Renal cortical epithelial cell (primary cell): ENCODE measurements around the gene HDAC9. TPM values are rescaled to one million over a fixed set of nuclear protein-coding genes. Genes with fewer than 3 reads are reported as not detected.
A peak's percentile ranks its signal among the peaks of the same experiment; 100 is the strongest.
"Not testable (repeated sequence)": the region's sequence is repeated elsewhere in the genome, so short reads cannot be mapped to it uniquely, and the experiment has no call there.

Source experiments
- DNase-seq: peaks from one replicate; pipeline ENCODE4 v3.0.0-alpha.2; 2011; ENCODE audit warnings: low read depth
- total RNA-seq: library from RNA; depleted of rRNA; stranded (reverse); fragments of >200 nt; gene quantifications from 2 replicates; pipeline ENCODE4 v1.2.3, GENCODE V29; 2014

Gene HDAC9
- total RNA-seq, 1 donor from 2014 or later = 41.8 TPM

- DNase-seq = not testable (repeated sequence)
Measured at GRCh38 chr7:18967755-18968154, 472.2 kb downstream of the HDAC9 start.

- no peak for DNase-seq
Measured at GRCh38 chr7:18971839-18972238, 476.3 kb downstream of the HDAC9 start.

- peak; percentile 46 for DNase-seq
Measured at GRCh38 chr7:18974803-18975202, 479.3 kb downstream of the HDAC9 start.

DNA sequence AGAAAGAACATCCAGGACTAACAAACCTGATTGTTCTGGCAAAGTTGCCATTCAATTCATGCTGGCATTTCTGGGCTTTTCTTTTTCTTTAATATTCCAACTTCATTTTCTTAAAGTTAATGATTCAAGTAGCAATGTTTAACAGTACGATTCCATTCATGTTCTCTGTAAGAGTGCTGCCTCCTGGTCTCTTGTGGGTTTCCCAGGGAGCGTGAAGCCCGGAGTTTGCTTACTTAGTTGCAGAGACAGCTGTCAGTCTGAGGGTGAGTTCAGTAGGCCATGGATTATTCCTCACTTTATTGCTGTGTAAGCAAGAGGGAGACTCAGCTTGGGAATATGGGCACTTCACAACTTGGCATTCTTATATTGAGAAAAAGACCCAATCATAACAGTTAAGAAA is 479.7 kb downstream of the HDAC9 start:
- peak; percentile 71 for DNase-seq

GRCh38 chr7:18975689-18976280 is 480.2 kb downstream of the HDAC9 start:
- DNase-seq = no peak

DNA sequence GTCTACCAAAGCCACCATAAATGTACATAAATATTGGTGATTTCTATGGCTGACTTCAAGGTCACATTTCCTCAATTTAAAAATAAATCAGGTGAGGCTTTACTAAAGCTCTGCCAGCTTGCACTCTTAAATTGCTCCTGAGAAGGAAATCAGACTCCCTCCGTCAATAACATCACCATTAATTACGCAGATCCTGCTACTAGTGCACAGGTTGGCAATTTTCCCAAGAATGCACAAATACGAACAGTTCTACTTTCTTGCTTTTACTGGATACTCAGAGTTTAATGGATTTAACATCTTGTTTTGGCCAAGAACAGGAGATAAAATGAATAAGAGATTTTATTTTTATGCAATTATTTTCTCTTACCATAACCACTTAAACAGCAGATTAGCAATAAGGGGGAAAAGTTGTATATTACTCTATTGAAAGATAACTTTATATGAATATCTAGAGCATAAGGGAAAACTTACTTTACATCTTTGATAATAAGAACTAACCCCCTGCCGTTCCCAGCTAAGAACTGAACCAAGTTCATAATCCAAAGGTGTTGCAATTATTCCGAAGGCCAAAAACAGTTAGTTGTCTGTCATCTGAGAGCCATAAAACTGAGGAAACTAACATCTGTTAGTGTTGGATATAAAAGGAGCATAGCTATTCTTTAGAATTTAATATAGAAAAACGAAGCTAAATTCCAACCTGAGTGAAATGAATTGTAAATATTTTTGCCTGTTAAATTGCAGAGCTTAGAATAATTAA is 481.3 kb downstream of the HDAC9 start:
- peak; percentile 11 for DNase-seq

- DNase-seq = peak; percentile 91
Measured at GRCh38 chr7:18978108-18978495, 482.6 kb downstream of the HDAC9 start.

- DNase-seq = not testable (repeated sequence)
Measured at GRCh38 chr7:18990700-18991099, 495.2 kb downstream of the HDAC9 start.

GRCh38 chr7:18993933-18994668 is 498.6 kb downstream of the HDAC9 start:
- DNase-seq = no peak

DNA sequence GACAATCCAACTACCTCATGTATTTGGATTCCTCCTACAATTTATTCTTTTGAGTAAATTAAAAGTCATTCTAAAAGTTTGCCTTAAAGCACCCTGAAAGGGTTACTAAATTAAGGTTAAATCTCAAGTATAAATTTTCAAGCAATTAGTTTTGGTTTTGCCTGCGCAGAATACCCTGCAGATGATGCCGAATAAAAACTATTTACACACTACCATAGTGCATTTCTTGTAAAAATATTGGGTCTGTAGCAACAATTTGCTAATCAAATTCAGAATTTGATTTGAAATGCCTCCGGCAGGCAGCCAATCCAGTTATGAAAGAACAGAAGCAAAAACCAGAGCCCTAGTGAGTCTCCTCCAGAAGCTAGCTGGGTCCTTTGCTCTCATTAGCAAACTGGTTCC is 499.7 kb downstream of the HDAC9 start:
- DNase-seq = no peak

DNA sequence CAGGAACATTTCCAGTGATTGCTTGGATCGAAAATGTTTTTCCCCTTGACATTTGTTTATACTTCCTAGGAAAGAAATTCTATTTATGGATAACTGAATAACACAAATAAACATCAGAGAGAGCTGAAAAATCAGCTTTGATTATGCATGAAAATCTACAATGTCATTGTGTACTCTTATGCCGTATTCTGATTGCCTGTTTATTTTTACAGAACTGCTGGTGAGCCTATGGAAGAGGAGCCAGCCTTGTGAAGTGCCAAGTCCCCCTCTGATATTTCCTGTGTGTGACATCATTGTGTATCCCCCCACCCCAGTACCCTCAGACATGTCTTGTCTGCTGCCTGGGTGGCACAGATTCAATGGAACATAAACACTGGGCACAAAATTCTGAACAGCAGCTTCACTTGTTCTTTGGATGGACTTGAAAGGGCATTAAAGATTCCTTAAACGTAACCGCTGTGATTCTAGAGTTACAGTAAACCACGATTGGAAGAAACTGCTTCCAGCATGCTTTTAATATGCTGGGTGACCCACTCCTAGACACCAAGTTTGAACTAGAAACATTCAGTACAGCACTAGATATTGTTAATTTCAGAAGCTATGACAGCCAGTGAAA is 500.4 kb downstream of the HDAC9 start:
- no peak for DNase-seq

GRCh38 chr7:18996583-18996982 is 501.0 kb downstream of the HDAC9 start:
- DNase-seq = no peak

DNA sequence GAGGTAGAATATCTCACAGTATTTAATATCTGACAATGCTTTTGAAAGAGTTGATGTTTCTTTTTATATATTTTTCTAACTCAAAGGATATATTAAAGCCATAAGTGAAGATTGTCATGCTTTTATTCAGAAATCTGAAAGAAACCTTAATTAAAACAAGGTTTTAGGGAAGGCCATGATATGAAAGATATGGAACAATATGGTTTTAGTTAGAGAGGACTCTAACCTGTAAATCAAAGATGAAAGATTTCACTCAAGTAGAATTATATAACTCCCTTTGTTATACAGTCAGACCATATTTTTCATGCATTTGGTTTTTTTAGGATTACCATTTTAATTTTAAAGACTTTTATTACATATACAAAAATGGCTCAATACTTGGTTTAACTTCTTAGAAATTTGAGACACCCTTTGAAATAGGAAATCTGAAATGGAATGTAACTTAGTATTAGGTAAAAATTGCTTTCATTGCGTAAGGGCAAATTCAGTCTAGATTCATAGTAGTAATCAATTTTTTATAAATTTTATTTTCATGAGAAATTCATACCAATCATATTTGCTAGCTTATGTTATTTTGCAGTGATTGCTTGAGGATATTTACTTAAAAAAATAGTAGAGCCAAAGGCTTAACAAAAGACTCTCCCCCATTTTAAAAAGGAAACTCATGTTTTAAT is 502.1 kb downstream of the HDAC9 start:
- no peak for DNase-seq

DNA sequence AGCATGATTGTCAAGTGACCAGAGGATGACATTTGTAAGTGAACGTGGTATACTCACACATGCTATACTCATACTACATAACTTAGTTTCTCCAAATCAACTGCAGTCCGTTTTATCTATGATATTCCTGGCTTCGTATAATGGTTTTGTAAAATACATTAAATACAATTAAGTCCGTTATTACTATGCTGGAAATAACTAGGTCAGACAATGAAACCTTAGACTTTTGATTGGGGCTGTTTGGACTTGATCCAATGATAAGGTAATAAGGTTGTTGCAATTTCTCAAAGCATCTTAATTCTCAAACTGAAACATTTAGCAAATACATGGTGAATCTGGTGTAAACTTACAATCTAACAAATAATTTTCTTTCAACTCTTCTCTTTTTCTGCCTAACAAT is 504.9 kb downstream of the HDAC9 start:
- no peak for DNase-seq

GRCh38 chr7:19001854-19002253 is 506.3 kb downstream of the HDAC9 start:
- DNase-seq = no peak

DNA sequence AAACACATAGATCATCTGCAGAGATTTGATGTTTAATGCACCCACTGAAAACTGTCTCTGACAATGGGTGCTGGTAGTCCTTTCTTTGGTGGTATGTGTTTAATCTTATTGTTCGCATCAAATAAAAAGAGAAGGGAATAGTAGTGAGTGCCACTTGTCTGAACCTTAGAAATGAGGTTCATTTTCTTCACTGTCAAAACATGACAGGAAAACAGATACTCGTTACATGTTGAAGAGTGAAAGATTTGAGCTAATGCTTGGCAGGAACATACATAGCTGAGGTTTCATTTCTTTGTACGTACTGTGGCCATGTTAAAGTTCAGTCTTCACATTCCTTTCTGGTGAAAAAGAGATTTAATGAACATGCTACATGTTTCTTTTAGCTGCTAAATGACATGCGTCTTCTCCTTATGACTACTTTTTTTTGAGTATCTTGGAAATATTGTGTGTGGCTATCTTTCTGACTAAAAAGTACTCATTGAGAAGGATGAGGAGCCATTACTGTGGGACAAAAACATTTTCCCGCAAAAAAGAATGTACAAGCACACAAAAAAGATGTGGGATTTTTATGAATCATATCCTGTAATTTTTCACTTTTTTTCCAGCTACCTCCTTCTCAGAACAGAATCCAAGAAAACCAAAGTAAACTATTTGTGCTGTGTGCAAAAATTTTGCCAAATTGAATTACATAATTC is 513.8 kb downstream of the HDAC9 start:
- no peak for DNase-seq

DNA sequence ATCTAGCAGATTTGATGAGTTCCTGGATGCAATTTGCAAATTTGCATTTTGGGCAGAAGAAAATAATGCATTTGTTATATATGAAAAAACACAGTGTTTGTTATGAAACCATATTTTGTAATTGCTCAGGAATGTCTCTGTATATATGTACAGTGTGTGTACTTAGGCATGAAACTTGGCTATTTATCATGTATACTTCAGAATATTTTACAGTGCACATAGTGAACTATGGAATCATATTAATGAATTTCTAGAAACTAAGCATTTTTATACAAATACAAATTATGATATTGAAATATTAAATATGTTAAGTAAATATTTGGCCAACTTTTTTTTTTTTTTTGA is 514.4 kb downstream of the HDAC9 start:
- DNase-seq = no peak

DNA sequence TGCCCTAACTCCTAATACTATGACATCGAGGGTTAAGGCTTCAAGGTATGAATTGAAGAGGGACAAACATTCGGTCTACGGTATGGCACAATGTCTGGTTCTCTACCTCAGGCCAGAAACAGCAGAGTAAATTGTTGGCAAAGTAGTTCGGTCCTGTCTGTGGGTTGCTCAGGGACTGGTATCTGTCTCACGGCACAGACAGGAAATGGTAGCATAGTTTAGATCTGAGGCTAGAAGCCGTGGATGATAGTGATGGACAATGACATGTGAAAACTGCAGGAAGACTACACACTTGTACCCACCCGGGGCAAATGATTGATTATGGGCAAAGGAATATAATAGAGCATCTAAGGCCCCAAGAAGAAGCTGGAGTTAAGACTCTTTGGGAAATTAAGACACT is 515.7 kb downstream of the HDAC9 start:
- DNase-seq = no peak

DNA sequence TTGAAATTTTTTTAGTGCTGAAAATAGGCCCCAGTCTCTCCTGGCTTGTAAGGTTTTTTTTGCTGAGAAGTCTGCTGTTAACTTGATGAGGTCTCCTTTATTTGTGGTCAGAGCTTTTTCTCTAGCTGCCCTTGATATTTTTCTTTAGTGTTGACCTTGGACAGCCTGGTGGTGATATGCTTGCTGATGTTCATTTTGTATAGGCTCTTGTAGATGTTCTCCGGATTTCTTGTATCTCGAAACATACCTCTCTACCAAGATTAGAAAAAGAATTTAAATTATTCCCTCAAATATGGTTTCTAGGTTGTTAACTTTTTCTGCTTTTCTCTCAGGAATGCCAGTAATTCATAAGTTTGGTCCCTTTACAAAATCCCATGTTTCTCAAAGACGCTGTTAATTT is 519.5 kb downstream of the HDAC9 start:
- no peak for DNase-seq

GRCh38 chr7:19016140-19016539 is 520.6 kb downstream of the HDAC9 start:
- DNase-seq = no peak

DNA sequence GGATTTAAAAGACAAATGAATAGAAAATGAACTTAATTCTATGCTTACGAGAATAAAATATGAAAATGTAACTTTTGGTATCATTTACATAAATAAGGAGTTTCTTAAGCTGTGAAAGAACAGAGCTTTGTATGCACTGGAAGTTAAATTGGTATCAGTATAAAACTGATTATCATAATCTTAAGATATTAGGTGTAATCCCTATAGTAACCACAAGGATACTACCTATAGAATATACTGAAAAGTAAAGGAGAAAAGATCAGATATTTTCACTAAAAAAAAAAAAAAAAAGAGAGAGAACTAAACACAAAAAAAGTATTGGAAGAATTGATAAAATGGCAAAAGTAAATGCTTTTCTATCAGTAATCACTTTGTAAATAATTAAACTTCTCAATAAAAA is 521.8 kb downstream of the HDAC9 start:
- no peak for DNase-seq

- no peak for DNase-seq
Measured at GRCh38 chr7:19020062-19020461, 524.5 kb downstream of the HDAC9 start.
